ENCODE measurements around the gene CELF4.

CELF4 gene

GRCh38 chr18:37314534-37314933 lies 251.1 kb downstream of the CELF4 start:
- no peak for DNase-seq (ENCODE audit: low spot score)

DNA sequence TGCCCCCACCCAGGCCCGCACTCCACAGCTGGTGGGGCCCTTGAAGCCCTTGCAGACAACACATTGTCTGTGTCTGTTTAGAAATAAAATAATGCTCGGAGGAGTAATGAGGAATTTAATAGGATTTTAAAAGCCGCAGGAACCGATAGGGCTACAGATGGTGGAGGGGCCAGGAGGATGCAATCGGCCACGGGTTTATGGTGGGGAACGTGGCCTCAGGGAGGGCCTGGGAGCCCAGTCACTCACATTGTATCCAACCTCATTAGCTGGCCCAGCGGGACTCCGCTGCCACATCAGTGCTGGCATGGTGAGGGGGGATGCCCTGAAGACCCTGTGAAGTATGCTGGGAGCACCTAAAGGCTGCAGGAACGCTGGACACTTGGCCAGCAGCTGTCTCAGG lies 252.0 kb downstream of the CELF4 start:
- DNase-seq (ENCODE audit: low spot score): no peak

GRCh38 chr18:37309861-37310260 lies 255.7 kb downstream of the CELF4 start:
- no peak for DNase-seq (ENCODE audit: low spot score)

- DNase-seq (ENCODE audit: low spot score): peak; percentile 14
These were observed 256.5 kb downstream of the CELF4 start for GRCh38 chr18:37309059-37309458.

DNA sequence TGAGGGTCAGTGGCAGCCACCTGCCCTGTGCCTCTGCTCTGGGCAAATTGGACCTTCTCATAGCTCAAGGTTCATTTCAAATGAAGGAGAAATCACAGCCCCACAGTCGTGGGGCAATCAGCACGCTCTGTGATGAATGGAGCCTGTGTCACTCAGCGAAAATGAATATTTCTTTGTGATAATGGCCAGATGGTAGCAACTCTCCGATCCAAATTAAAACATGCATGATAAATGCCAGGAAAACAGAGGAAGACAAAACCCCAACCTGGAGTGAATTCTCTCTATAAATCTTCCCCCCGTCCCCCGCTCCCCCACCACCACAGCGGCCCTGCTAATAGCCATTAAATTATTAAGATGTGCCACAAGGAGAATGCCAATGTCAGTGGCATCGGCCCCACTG lies 258.4 kb downstream of the CELF4 start:
- DNase-seq (ENCODE audit: low spot score): peak; percentile 19

DNA sequence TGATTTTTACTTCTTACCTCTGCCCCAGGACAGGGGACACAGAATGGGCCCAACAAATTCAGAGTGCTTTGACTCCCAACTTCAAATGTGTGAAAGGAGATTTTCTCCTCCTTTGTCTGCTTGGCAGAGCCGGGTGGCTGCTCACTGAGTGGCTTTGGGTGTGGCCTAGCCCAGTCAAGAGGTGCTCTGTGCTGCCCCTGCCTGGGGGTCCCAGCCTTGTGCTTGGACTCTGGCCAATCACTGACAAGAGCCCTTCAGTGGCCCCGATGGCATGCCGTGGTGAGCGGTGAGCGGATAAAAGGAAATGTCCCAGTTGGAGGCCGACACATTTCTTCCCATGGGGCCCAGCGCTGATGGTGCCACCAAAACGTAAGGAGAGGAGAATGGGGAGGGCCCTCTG lies 259.2 kb downstream of the CELF4 start:
- no peak for DNase-seq (ENCODE audit: low spot score)

GRCh38 chr18:37305066-37305465 lies 260.5 kb downstream of the CELF4 start:
- DNase-seq (ENCODE audit: low spot score): no peak

GRCh38 chr18:37304012-37304680 lies 261.5 kb downstream of the CELF4 start:
- no peak for DNase-seq (ENCODE audit: low spot score)

DNA sequence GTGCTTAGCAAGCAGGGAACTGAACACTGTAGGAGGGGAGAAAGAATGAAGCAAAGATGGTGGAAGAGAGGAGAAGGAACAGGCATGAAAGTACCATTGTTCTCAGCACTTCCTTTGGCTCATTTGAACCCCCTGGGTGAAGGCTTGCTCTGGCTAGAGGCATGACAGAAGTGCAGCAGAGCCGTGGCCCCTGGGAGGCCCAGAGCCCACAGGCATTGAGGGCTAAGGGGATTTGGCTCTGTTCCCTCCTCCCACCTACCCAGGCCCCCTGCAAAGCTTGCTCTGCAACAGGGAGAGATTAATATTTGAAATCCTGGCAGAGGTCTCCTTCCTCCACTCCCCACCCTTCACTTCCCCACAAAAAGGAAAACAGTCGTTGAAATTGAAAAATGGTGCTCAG lies 262.6 kb downstream of the CELF4 start:
- DNase-seq (ENCODE audit: low spot score): no peak

- DNase-seq (ENCODE audit: low spot score): no peak
These were observed 263.1 kb downstream of the CELF4 start for GRCh38 chr18:37302519-37302918.

DNA sequence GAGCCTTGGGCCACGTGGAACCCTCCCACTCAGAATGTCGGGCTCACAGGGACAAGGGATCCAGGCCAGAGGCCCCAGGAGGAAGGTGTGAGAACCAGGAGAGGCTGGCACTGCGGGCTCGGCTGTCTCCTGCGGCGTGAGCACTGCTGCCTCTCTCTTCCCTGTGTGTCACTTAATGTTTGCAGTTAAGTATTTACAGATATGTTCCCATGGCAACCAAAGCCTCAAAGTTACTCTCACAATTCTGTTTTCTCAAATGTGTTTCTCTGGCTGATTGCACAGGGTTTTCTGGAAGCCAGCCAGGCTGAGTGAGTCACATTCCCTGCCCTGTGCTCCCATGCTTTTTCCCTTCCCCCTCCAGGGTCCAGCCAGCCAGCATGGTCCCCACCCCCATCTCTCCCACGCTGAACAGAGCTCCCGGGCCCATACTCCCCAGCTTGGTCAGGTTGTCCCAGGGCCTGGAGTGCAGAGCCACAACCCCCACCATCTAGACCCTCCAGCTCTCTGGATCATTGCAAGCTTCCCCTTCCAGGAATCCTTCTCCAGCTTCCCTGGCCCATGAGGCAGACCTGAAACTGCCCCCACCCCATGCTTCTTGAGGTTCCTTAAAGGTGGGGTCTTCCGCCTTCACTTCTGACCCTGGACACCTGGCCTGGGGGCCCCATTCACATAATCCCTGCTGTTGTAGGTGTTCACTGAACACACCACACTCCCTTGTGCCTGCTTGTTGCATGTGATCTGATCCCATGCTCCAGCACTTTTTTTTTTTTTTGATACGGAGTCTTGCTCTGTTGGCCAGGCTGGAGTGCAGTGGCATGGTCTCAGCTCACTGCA lies 265.9 kb downstream of the CELF4 start:
- DNase-seq (ENCODE audit: low spot score): peak; percentile 38

DNA sequence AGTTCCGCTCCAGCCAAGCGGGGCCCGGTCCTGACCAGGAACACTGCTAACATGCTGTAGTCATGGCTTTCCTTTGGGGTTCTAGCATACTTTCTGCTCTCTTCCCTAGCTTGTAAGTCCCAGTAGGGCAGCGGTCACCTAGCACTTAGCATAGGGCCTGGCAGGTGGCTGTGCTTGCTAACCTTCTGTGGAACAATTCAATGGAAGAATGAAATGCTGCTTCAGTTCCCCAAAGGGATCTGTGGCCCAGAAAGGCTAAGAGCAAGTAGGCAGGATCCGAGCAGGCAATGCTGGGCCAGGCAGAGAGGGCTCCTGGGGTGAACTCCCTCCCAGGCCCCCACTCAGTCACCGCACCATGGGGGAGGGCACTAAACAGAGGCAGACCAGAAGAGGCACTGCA lies 266.8 kb downstream of the CELF4 start:
- no peak for DNase-seq (ENCODE audit: low spot score)

- DNase-seq (ENCODE audit: low spot score): no peak
These were observed 268.5 kb downstream of the CELF4 start for GRCh38 chr18:37297106-37297505.

GRCh38 chr18:37294951-37295350 lies 270.6 kb downstream of the CELF4 start:
- no peak for DNase-seq (ENCODE audit: low spot score)

- DNase-seq (ENCODE audit: low spot score): no peak
These were observed 272.2 kb downstream of the CELF4 start for GRCh38 chr18:37293359-37293758.

- DNase-seq (ENCODE audit: low spot score): no peak
These were observed 276.2 kb downstream of the CELF4 start for GRCh38 chr18:37289423-37289822.

- DNase-seq (ENCODE audit: low spot score): no peak
These were observed 278.0 kb downstream of the CELF4 start for GRCh38 chr18:37287601-37288000.

- no peak for DNase-seq (ENCODE audit: low spot score)
These were observed 278.8 kb downstream of the CELF4 start for GRCh38 chr18:37286801-37287200.

- DNase-seq (ENCODE audit: low spot score): no peak
These were observed 279.8 kb downstream of the CELF4 start for GRCh38 chr18:37285825-37286224.

GRCh38 chr18:37284260-37284659 lies 281.3 kb downstream of the CELF4 start:
- no peak for DNase-seq (ENCODE audit: low spot score)

DNA sequence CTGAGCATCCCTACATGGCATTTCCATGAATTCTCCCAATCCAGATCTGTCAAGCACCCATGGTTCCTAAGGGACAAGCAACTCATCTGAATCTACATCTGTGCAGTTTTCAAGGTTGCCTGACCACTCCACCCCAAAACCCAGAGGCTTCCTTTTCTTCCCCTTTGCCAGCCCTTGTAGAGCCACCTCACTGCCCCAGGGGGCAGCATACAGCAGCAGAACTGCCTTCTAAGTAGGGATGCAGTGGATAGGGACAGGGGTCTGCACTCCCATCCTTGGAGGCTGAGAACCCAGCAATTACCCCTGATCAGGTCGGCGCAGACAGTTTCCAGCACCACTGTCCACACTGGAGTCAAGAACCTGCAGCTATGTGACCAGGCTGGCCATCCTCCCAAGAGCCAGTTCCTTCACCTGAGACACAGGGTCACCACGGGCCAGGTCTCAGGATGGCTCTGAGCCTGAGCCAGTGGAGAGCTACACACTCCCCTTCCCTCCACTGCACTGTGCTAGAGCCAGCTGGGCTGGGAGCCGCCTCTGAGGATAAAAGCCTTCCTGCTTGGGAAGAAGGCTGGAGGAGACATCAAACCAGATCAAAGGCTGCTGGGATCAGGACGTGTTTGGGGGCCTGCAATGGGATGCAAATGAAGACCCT lies 283.1 kb downstream of the CELF4 start:
- no peak for DNase-seq (ENCODE audit: low spot score)

- DNase-seq (ENCODE audit: low spot score): no peak
These were observed 284.8 kb downstream of the CELF4 start for GRCh38 chr18:37280701-37281393.
